Uterus (tissue), 2 donors: Measurements from ENCODE around the gene DNAAF3.

ENCODE experiments used
- POLR2A ChIP-seq, 2 donors: fragments of 450-650 bp; IDR thresholded peaks; one replicate each; pipeline ENCODE4 v1.6.1; 2016; ENCODE audit warnings: antibody characterized with exemption in 2 of 2, mild to moderate bottlenecking in 1 of 2, moderate library complexity in 1 of 2
- TF ChIP-seq, protein P1 (sequence below), 4 experiments: fragments of 200-600 bp in 2 of 4; fragments of 450-650 bp in 2 of 4; sonication (generic) in 2 of 4; IDR thresholded peaks; one replicate each; pipeline ENCODE4 v1.5.1; 2016 to 2019; ENCODE audit warnings: antibody characterized with exemption in 4 of 4, mild to moderate bottlenecking in 2 of 4, moderate library complexity in 1 of 4

DNA sequence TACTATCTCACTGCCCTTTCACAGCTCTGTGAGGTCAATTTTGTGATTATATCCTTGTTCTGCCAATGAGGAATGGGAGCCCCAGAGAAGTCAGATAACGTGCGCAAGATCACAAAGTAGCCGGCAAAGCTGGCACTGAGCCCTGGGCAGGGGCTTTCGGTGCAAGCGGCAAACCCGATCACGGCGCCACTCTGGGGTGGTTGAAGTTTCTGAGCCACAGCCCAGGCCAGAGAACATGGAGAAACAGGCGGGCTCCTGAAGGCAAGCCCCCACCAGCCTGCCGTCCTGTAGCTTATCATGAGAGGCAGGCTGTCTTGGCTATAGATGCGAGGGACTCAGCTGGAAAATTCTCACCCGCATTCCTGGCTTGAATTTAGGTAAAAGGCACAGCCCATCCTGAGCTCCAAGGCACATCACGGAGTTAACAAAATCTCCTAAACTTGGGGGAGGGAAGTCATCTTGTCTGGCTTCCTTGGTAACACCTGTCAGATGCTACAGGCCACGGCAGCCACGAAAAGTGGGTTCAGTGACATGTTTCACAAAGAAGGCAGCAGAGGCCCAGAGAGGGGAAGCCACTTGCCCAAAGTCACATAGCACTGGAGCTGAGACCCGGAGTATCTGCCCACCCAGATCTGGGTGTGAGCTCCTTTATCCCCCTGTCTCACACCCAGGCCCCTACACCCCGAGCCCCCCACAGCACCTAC is 29.9 kb downstream of the DNAAF3 start:
- TF ChIP-seq, protein P1, sequence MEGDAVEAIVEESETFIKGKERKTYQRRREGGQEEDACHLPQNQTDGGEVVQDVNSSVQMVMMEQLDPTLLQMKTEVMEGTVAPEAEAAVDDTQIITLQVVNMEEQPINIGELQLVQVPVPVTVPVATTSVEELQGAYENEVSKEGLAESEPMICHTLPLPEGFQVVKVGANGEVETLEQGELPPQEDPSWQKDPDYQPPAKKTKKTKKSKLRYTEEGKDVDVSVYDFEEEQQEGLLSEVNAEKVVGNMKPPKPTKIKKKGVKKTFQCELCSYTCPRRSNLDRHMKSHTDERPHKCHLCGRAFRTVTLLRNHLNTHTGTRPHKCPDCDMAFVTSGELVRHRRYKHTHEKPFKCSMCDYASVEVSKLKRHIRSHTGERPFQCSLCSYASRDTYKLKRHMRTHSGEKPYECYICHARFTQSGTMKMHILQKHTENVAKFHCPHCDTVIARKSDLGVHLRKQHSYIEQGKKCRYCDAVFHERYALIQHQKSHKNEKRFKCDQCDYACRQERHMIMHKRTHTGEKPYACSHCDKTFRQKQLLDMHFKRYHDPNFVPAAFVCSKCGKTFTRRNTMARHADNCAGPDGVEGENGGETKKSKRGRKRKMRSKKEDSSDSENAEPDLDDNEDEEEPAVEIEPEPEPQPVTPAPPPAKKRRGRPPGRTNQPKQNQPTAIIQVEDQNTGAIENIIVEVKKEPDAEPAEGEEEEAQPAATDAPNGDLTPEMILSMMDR (IDR thresholded peaks at IDR 0.05): no peak
- no peak for TF ChIP-seq POLR2A (IDR thresholded peaks at IDR 0.05)
